Fibroblast of pulmonary artery (primary cell): ENCODE results near the gene MYMX.

ENCODE experiments used
- DNase-seq: peaks from one replicate; pipeline ENCODE4 v3.0.0-alpha.2; 2010; ENCODE audit warnings: low read depth
- H3K4me3 ChIP-seq: replicated peaks from 2 replicates; pipeline ENCODE4 v1.5.1; 2011; ENCODE audit warnings: low read depth, mild to moderate bottlenecking, control low read depth, low read length, moderate library complexity
- TF ChIP-seq, protein P1 (sequence below): IDR thresholded peaks from 2 replicates; pipeline ENCODE4 v1.5.1; 2011; ENCODE audit warnings: mild to moderate bottlenecking, control low read depth, low read length, inconsistent platforms; ENCODE audit errors: missing control alignments

The MYMX gene

GRCh38 chr6:44219815-44220784, 3.4 kb downstream of the MYMX start:
- peak overlapping the region; percentile 44 for H3K4me3 ChIP-seq
- TF ChIP-seq, protein P1, sequence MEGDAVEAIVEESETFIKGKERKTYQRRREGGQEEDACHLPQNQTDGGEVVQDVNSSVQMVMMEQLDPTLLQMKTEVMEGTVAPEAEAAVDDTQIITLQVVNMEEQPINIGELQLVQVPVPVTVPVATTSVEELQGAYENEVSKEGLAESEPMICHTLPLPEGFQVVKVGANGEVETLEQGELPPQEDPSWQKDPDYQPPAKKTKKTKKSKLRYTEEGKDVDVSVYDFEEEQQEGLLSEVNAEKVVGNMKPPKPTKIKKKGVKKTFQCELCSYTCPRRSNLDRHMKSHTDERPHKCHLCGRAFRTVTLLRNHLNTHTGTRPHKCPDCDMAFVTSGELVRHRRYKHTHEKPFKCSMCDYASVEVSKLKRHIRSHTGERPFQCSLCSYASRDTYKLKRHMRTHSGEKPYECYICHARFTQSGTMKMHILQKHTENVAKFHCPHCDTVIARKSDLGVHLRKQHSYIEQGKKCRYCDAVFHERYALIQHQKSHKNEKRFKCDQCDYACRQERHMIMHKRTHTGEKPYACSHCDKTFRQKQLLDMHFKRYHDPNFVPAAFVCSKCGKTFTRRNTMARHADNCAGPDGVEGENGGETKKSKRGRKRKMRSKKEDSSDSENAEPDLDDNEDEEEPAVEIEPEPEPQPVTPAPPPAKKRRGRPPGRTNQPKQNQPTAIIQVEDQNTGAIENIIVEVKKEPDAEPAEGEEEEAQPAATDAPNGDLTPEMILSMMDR = no peak
- DNase-seq = no peak

DNA sequence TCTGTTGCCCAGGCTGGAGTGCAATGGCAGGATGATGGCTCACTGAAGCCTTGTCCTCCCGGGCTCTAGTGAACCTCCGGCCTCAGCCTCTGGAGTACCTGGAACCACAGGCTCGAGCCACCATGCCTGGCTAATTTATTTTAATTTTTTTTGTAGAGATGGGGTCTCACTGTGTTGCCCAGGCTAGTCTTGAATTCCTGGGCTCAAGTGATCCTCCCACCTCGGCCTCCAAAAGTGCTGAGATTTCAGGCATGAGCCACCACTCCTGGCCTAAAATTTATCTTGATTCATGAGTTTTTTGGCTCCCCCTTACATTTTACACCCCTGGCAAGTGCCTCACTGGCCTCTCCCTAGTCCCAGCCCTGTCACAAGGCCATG, 4.2 kb downstream of the MYMX start:
- H3K4me3 ChIP-seq = no peak overlapping the region
- DNase-seq = no peak
- TF ChIP-seq, protein P1 = no peak

DNA sequence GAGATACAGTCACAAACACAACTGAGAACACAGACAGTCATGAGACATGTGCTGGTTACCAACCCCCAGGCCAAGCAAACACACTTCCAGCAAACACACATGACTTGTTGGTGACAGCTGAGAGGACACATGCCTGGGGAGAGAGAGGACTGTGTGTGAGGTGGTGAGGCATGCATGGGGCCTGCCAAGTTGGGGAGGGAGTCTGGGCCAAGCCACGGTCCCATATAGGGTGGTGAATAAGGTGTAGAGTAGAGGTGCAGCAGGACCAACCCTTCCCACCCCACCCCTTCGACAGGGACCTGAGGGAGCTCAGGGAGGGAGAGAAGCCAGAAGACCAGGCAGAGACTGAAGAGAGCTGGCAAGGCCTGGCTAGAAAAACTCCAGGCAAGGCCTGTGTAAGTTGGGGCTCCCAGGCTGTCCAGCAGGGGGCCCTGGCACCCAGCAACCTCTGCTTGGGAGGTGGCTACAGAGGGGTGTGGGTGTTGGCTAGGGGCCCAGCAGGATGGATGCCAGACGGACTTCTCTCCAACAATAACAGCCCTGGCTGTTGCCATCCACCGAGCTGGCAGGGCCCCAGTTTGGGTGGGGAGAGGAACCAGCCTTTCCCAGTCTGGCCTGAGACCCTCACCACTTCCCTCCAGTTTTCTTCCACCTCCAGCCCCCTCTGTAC, 4.7 kb downstream of the MYMX start:
- TF ChIP-seq, protein P1 = peak; percentile 87

DNA sequence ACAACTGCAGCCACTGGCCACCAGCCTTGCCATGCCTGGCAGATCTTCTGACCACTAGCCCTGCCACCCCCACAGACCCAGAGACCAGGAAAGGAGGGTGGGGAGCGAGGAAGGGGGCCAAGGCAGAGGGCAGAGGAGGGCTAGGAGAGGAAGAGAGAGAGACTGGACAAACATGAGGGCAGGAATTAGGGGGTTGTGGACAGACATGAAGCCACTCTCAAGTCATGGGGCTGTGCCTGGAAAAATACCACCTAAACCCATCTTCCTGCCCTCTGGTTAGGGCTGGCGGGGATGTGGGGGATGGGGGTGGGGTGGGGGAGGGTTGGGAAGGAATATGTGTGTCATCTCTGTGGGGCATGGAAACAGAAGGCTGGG, 5.2 kb downstream of the MYMX start:
- TF ChIP-seq, protein P1 = no peak
- DNase-seq = no peak
- H3K4me3 ChIP-seq = no peak overlapping the region

More for the DNA sequence above, 4.7 kb downstream of the MYMX start:
- H3K4me3 ChIP-seq = no peak overlapping the region
- DNase-seq = peak; percentile 87

DNA sequence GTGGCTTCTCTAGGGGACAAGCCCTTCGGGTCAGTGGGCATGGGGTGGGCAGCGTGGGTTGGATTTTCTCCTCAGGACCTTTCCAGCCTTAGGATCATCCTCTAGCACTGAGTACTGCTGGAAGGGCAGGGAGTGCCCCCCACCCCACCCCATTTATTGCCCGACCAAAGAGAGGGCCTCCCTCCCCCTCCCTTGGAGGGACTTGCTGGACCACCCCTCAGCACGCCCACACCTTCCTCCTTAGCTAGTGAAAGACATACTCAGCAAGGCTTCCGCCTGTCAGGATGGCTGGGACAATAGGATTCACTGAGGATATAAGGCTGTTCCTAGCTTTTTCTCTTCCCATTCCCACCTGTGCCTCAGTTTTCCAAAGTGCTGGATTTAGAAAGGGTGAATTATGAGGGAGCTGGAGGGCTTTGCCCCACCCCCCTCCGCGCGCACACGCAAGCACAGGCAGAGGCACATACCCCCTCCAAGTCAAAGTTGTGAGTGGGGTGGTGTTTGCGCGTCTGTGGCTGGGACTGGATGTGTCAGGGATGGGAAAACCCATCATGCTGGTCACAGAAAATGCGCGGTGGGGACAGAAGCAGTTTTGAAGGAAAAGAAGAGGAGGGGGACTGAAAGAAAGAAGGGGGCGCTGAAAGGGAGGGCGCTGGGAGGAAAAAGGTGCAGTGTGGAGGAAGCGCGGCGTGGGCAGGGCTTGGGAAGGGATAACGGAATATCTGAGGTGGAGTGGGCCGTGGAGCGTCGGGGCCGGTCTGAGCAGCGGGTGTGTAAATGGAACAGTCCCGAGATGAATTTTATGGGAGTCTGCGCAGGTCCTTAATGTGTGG, 6.0 kb downstream of the MYMX start:
- peak overlapping the region; percentile 52 for H3K4me3 ChIP-seq
- DNase-seq = no peak
- TF ChIP-seq, protein P1 = no peak

GRCh38 chr6:44223319-44224028, 6.7 kb downstream of the MYMX start, which contains the start of gene SLC29A1:
TSS of gene SLC29A1 (plus strand) at chr6:44223595. CDS start at chr6:44227314, 3,719 bp downstream.
- TF ChIP-seq, protein P1 = no peak
- peak; percentile 39 for DNase-seq
- H3K4me3 ChIP-seq = peak within 1 kb of the TSS; percentile 52
